HG03378 (cell line): Measurements from ENCODE around the gene ACSM2A.
"Not testable (repeated sequence)": the region's sequence is repeated elsewhere in the genome, so short reads cannot be mapped to it uniquely, and the experiment has no call there.

Experiments used
- ATAC-seq: cut with Tn5 transposase; IDR thresholded peaks from one replicate; pipeline ENCODE4 v1.9.1; 2021; ENCODE audit warnings: mild to moderate bottlenecking, moderate library complexity; ENCODE audit not compliant: unreplicated experiment

Gene ACSM2A

DNA sequence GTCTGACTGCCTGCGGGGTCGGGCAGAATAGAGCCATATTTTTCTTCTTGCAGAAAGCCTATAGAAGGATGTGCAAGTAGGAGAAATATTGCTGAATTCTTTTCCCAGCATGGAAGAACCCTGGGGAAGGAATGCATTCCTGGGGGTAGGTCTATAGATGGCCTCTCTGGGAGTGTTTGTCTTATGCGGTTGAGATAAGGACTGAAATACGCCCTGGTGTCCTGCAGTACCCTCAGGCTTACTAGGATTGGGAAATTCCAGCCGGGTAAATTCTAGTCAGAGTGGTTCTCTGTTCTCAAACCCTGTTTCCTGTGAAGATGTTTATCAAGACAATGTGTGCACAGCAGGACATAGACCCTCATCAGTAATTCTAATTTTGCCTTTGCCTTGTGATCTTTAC, 2.3 kb downstream of the ACSM2A start:
- not testable (repeated sequence) for ATAC-seq

DNA sequence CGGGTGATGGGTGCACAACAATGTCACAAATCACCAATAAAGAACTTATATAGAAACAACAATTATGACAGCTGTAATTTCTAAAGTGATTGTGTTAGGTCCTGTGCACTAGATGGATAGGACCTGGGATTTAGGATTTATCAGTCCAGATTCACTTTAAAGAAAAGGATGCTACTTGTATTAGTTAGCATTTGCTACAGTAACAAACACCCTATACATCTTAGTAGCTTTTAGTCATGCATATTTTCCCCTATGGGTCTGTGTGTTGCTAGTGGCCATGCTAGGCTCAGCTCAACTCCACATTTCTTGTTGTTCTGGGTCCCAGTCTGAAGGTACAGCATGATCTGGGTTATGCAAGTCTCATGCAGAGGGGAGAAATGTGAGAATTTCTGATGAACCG, 7.9 kb downstream of the ACSM2A start:
- not testable (repeated sequence) for ATAC-seq

DNA sequence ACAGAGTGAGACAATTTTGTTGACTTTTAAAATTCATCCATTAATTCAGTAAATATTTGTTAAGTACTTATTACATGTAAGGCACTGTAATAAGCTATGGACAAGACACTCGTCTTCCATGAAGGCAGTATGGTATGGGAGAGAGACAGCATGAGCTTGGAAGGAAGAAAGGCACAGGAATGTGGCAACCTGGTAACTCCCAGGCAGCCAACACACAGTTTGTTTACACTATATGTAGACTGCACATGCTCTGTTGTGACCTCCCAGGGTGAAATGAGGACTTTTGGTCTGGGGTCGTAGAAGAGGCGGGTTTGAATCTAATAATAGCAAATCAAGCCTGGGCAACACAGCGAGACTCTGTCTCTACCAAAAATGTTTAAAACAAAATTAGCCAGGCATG, 9.0 kb downstream of the ACSM2A start:
- ATAC-seq, result not testable (repeated sequence)

DNA sequence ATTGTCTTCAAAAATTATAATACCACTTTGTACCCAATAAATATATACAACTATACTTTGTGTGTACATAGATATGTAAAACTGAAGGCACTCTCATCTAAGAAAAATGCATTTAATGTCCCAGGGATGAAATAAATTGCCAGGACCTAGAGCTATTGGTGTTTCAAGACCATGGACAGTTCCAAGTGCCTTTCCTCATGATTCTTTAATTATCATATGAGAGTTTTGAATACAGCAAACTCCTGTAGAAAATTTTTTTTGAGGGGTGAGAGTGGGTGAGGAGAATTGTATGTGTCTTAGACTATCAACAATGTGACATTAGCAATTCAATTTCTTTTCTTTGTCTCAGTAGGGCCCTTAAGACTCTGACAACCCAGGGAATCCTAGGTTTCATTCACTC, 17.6 kb downstream of the ACSM2A start:
- ATAC-seq, result not testable (repeated sequence)

DNA sequence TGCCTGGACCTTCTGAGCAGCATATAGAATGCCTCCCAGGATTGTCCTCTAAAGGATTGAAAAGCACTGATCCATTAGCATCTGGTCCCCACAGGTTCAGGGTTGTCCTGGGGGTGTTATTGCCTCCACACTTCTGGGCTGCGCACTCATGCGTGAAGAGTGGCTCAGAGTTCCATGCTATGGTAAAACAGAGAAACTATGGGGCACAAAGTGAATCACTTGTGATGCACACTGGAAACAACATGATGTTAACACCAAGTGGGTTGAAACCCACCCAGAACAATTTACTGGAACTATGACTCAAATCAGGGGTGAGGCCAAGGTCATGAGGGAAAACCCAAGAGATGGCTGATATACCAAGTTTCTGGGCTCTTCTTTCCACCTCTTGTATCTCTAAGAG, 18.6 kb downstream of the ACSM2A start:
- not testable (repeated sequence) for ATAC-seq

DNA sequence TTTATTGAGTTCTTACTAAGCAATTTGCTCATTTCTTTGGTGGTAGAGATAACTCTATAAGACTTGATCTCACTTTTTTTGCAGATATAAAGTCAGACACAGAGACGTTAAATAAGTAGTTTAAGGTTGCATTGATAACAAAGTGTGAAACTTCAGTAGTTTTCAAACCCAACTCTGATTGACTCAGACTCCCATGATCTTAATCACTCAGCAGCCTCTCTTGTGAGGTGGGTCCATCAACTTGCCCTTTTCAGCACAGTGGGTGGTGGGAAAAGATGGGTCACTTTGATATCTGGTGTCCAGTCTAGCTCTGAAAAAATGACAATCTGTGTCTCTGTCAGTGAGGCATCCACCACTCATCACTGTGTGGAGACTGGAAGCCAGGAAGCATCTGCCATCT, 19.4 kb downstream of the ACSM2A start:
- ATAC-seq, result not testable (repeated sequence)

DNA sequence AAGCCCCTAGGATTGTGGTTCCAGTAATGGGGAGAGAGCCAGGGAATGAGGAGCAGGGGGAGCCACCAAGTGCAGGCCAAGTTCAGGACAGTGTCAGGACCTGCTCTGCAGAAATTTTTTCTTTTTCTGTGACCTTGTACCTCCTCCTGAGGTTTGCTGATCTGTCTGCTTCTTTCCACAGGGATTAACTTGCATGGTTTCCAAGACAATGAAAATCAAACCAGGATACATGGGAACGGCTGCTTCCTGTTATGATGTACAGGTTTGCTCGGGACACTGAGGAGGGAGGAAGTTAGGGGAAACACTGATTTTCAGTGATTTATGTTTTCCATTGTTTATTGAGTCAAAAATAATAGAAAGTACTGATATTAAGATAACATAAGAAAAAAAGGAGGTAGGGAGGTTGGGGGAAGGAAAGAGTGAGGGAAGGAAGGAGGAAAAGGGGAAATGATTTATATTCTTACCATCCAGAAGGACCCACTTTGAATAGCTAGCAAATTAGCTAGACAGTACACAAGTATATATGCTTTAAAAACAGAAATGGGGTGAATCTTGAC, 25.9 kb downstream of the ACSM2A start:
- ATAC-seq, result not testable (repeated sequence)

DNA sequence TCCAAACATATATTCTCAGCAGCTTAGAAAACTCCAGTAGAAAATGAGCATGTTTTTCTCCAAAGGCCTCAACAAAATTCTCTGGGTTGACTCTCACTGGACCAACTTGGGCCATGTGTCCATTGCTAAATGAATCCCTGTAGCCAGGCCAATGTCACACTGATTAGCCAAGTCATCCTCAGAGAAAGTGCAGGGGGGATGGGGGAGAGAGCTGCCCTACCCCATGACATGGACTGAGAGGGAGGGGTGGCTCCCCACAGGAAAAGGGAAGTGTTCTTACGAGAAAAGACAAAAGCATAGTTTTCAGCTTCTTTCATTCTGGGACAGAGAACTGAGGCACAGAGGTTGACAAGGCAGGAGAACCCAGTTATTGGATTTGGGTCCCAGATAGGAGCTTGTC, 32.7 kb downstream of the ACSM2A start:
- not testable (repeated sequence) for ATAC-seq

DNA sequence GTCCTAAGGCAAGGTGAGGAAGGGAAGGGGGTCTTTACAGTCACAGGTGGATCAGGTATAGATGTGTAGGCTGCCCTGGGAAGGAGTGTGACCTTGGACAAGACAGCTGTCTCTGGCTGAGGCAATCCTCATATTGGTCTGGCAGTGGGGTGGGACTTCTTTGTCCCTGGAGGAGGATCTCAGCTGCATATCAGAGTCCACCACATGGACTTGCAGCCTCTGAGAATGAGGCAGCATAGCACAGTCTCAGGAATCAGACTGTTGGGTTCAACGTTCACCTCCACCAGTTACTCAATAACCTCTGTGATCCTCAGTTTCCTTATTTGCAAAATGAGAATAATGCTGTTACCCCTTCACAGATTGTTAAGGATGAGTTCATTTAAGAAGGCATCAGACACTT, 33.4 kb downstream of the ACSM2A start:
- no peak for ATAC-seq

DNA sequence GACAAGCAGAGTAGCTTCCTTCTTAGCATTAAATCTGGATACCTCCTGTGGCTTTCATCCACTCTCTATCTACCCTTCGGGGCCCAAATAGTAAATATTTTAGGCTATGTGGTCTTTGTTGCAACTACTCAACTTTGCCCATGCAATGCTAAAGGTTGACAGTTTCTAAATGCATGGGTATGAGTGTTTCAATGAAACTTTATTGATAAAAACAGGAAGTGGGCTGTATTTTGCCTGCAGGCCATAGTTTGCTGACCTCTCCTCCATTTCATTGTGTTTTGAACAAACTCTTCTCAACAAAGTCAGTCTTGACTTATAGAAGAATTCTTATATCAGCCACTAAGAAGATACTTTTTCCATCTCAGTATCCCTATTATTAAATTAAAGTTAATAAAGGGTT, 34.1 kb downstream of the ACSM2A start:
- ATAC-seq, result no peak

DNA sequence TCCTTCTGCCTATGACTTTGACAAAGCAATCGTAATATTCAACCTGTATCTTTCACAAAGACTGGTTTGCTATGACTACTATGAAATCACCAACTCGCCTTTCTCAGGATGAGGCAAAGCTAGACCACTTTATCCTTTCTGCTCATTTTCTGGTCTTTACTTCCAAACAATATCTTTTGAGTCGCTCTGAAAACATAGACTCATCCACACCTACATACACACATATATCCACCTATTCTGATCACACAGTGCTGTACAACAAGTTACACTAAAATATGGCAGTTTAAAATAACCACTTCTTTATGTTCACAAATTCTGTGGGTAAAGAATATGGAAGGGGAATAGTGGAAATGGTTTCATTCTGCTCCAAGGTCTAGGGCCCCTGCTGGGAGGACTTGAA, 39.7 kb downstream of the ACSM2A start:
- ATAC-seq, result not testable (repeated sequence)

DNA sequence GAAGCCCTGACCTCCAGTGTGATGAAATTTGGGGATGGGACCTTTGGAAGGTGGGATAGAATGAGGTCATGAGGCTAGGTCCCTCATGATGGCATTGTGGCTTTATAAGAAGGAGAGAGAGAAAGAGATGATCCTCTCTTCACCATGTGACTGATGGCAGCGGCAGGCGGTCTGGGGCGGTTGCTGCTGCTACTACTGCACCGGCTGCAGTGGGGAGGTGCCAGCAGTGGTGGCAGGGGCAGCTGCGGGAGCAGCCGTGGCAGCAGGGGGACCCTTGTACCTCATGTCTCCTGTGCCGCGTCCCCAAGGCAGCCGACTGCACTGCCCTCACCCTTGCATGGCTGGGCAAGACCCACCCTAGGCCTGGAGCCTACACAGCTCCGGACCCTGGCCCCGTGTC, 40.1 kb downstream of the ACSM2A start:
- not testable (repeated sequence) for ATAC-seq

DNA sequence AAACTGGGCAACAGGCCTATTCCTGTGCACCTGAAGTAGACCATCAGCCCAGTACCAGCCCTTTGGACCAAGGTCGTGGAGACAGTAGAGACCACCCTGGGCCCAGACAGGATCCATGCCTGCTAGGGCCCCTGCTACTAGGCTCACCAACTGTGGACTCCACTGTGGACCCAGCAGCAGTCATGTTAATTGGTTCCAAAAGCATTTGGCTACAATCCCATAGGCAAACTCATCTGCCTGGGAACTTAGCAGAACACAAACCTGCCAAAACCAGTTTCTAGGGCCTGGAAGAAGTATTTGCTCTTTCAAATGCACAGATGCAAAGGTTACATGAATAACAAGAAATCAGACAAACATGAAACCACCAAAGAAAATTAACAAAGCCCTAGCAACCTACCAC, 53.1 kb downstream of the ACSM2A start:
- ATAC-seq, result no peak

DNA sequence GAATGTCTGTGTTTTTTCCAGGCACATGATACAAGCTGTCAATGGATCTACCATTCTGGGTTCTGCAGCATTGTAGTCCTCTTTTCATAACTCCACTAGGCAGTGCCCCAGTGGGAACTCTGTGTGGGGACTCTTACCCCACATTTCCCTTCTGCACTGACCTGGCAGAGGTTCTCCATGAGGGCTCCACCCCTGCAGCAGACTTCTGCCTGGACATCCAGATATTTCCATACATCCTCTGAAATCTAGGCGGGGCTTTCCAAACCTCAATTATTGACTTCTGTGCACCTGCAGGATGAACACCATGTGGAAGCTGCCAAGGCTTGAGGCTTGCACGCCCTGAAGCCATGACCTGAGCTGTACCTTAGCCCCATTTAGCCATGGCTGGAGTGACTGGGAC, 56.0 kb downstream of the ACSM2A start:
- ATAC-seq, result no peak

DNA sequence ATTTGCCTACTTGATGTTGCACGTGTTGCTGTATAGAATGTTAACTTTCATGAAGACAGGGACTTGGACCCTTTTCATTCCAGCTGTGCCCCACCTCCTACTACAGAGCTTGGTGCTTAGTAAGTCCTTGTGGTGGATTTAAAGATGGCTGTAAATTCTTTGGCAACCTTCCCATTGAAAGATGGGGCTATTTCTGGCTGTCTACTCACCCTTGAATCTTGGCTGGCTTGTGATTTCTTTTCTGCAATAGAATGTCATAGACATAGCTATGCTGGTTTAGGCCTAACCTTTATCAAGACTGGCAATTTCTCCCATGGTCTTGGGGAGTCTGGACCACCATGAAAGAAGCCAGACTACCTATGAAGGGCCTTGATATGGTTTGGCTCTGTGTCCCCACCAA, 59.0 kb downstream of the ACSM2A start:
- no peak for ATAC-seq

DNA sequence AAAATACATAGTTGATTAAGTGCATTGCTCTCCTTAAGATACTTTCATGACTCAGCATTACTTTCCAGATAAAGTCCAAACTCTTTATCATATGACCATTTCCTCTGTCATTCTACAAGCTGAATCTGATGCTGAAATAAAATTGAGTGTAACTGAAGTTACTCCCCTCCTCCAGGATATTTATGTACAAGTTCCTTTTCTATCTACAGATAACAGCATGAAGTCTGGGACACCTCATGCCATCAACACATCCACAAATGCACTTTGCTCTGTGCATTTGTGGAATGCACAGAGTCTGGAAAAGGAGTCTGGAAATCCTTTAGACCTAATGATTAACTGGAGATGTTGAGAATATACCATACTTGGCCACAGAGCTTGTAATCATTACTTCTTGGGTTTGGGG, 64.4 kb downstream of the ACSM2A start:
- no peak for ATAC-seq

DNA sequence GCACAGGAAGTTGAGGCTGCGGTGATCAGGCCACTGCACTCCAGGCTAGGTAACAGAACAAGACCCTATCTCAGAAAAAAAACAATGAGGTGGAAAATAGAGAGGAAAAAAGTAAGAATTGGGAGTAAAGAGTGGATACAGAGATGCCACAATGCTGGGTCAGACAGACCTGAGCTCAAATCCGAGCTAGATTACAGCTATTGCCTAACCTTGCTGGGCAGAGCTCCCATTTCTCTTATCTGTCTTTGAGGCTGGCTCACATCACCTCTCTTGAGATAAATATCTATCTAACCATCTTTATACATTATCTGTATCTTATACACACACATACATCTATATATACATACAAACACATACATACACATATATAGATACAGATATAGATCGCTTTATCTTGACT, 65.8 kb downstream of the ACSM2A start:
- no peak for ATAC-seq

DNA sequence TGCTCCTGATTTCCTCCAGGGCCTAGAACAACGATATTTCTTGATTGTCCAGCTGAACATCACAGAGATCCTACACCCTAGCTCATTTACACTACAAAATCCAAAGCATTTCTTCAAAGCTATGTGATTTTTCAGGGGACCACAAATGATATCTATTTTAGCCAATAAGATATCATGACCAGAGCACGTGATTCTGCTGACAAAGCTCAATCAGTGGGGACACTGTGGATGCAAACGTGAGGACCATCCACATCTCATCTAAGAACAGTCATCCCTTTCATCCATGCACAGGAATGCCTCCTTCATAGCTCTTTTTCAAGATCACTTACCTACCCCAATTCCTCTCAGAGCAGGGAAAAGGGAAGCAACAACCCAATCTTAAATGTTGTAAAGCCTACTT, 67.9 kb downstream of the ACSM2A start:
- no peak for ATAC-seq

DNA sequence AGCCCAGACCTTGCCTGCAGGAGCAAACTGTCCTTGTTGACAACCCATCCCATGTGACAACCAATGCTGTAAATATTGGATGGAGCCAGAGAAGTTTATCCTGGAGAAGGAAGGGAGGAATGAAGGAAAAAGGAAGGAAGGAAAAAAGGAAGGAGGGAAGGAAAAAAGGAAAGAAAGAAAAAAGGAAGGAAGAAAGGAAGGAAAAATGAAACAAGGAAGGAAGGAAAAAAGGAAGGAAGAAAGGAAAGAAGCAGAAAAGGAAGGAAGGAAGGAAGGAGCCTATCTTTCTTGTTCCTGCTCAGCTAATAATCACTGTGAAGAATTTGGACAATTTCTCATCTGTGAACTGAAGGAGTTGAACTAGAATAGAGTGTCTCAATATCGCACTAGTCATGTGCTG, 68.8 kb downstream of the ACSM2A start:
- no peak for ATAC-seq

DNA sequence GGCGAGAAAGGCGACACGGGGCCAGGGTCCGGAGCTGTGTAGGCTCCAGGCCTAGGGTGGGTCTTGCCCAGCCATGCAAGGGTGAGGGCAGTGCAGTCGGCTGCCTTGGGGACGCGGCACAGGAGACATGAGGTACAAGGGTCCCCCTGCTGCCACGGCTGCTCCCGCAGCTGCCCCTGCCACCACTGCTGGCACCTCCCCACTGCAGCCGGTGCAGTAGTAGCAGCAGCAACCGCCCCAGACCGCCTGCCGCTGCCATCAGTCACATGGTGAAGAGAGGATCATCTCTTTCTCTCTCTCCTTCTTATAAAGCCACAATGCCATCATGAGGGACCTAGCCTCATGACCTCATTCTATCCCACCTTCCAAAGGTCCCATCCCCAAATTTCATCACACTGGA, 80.5 kb downstream of the ACSM2A start:
- ATAC-seq, result not testable (repeated sequence)

DNA sequence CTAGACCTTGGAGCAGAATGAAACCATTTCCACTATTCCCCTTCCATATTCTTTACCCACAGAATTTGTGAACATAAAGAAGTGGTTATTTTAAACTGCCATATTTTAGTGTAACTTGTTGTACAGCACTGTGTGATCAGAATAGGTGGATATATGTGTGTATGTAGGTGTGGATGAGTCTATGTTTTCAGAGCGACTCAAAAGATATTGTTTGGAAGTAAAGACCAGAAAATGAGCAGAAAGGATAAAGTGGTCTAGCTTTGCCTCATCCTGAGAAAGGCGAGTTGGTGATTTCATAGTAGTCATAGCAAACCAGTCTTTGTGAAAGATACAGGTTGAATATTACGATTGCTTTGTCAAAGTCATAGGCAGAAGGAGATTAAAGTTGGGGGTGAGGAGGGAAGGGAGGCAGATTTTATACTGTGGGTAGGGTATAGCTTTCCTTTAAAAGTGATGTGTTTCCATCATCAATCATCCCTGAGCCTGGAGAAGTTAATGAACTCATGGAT, 81.0 kb downstream of the ACSM2A start:
- not testable (repeated sequence) for ATAC-seq

DNA sequence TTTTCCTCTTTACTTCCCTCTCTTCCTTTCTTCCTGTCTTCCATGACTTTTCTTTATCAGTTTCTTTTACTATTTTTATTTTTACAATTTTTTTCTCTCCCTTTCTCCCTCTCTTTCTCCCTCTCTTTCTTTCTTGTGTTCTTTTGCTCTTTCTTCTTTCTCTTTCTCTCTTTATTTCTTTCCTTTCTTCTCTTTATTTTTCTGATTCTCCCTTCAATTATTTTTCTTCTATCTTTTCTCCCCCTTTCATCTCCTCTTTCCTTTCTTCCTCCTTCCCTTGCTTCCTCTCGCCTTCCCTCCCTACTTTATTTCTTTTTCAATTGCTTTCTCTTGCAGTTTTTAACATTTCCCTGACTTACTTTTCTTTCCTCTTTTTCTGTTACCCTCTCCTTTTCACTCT, 85.3 kb downstream of the ACSM2A start:
- not testable (repeated sequence) for ATAC-seq
